ENCODE results near the gene PODXL2.

DNA sequence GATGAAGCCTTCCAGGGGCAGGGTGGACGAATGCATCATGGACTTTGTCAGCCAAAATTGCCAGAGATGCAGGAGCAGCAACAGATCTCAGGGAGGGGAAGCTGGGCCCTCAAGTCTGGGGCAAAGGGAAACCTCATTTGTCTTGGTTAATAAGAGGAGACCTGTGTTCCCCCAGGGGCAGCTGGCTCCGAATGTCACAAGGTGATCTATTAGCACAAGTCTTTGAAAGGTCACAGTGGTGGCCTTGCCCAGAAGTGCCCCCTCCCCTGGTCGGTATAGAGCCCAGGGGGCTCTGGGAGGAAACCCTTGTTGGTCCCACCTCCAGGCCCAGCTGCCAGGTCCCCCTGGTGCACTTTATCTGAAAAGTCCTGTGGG, 89.9 kb downstream of the PODXL2 start:
- TF ChIP-seq, protein P1, sequence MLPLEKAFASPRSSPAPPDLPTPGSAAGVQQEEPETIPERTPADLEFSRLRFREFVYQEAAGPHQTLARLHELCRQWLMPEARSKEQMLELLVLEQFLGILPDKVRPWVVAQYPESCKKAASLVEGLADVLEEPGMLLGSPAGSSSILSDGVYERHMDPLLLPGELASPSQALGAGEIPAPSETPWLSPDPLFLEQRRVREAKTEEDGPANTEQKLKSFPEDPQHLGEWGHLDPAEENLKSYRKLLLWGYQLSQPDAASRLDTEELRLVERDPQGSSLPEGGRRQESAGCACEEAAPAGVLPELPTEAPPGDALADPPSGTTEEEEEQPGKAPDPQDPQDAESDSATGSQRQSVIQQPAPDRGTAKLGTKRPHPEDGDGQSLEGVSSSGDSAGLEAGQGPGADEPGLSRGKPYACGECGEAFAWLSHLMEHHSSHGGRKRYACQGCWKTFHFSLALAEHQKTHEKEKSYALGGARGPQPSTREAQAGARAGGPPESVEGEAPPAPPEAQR (CRISPR knock-in tag; IDR thresholded peaks at IDR 0.05), result no peak
- TF ChIP-seq, protein P2, sequence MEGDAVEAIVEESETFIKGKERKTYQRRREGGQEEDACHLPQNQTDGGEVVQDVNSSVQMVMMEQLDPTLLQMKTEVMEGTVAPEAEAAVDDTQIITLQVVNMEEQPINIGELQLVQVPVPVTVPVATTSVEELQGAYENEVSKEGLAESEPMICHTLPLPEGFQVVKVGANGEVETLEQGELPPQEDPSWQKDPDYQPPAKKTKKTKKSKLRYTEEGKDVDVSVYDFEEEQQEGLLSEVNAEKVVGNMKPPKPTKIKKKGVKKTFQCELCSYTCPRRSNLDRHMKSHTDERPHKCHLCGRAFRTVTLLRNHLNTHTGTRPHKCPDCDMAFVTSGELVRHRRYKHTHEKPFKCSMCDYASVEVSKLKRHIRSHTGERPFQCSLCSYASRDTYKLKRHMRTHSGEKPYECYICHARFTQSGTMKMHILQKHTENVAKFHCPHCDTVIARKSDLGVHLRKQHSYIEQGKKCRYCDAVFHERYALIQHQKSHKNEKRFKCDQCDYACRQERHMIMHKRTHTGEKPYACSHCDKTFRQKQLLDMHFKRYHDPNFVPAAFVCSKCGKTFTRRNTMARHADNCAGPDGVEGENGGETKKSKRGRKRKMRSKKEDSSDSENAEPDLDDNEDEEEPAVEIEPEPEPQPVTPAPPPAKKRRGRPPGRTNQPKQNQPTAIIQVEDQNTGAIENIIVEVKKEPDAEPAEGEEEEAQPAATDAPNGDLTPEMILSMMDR (IDR thresholded peaks at IDR 0.05), result no peak
- TF ChIP-seq ATF1 (CRISPR knock-in tag; IDR thresholded peaks at IDR 0.05) (no peak), ESRRA (CRISPR knock-in tag; IDR thresholded peaks at IDR 0.05; ENCODE audit: borderline replicate concordance) (no peak), CDX4 (CRISPR knock-in tag; IDR thresholded peaks at IDR 0.05; ENCODE audit: borderline replicate concordance) (no peak)
